Esophagus muscularis mucosa (tissue), 3 donors: Measurements from ENCODE around the gene SDC1.

Experiments used
- POLR2A ChIP-seq: fragments of 450-650 bp; IDR thresholded peaks from one replicate; pipeline ENCODE4 v1.6.1; 2017; ENCODE audit warnings: antibody characterized with exemption, moderate library complexity, mild to moderate bottlenecking, low read depth
- TF ChIP-seq, protein P1 (sequence below), 3 experiments: fragments of 200-600 bp in 2 of 3; fragments of 450-650 bp in 1 of 3; sonication (generic) in 2 of 3; IDR thresholded peaks; one replicate each; pipeline ENCODE4 v1.5.1; 2017 to 2019; ENCODE audit warnings: antibody characterized with exemption in 3 of 3, mild to moderate bottlenecking in 2 of 3, moderate library complexity in 1 of 3

DNA sequence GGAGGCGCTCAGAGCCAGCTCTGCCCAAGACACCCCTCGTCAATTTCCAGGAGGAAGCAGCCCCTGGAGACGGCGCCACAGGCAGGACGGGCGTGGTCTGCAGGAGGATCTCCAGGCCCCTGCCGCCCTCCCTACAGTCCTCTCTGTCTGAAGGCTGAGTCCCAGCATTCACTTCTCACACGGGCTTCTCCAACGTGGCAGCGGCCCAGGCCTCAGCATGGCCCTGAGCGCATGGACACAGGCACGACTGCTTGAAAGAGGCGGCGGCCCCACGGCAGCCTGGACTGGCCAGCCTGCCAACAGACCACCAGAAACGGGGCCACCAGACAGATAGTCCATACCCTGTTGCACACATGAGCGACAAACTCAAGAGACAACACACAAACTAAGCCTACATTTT is 23.3 kb downstream of the SDC1 start:
- TF ChIP-seq, protein P1, sequence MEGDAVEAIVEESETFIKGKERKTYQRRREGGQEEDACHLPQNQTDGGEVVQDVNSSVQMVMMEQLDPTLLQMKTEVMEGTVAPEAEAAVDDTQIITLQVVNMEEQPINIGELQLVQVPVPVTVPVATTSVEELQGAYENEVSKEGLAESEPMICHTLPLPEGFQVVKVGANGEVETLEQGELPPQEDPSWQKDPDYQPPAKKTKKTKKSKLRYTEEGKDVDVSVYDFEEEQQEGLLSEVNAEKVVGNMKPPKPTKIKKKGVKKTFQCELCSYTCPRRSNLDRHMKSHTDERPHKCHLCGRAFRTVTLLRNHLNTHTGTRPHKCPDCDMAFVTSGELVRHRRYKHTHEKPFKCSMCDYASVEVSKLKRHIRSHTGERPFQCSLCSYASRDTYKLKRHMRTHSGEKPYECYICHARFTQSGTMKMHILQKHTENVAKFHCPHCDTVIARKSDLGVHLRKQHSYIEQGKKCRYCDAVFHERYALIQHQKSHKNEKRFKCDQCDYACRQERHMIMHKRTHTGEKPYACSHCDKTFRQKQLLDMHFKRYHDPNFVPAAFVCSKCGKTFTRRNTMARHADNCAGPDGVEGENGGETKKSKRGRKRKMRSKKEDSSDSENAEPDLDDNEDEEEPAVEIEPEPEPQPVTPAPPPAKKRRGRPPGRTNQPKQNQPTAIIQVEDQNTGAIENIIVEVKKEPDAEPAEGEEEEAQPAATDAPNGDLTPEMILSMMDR (IDR thresholded peaks at IDR 0.05), result no peak
- no peak for TF ChIP-seq POLR2A
